H9 (cell line): ENCODE data around the gene PHYHIPL. TPM values are rescaled to one million over a fixed set of nuclear protein-coding genes. Genes with fewer than 3 reads are reported as not detected.

Source experiments
- DNase-seq: peaks from one replicate; pipeline ENCODE4 v3.0.0-alpha.2; 2017
- H2AFZ ChIP-seq: one replicate; pipeline ENCODE4 v1.6.1; 2013; ENCODE audit warnings: mild to moderate bottlenecking, low read length, control low read depth, moderate library complexity
- H2AK5ac ChIP-seq: 2 replicates; pipeline ENCODE4 v1.6.1; 2013; ENCODE audit warnings: low read length, control low read depth, mixed read lengths; ENCODE audit not compliant: insufficient read length
- H2BK120ac ChIP-seq: one replicate; pipeline ENCODE4 v1.6.1; 2013; ENCODE audit warnings: low read depth, mild to moderate bottlenecking, low read length, control low read depth, inconsistent platforms; ENCODE audit not compliant: poor library complexity, severe bottlenecking
- H2BK12ac ChIP-seq: 2 replicates; pipeline ENCODE4 v1.6.1; 2013; ENCODE audit warnings: low read length, control low read depth, mixed read lengths, low read depth; ENCODE audit not compliant: insufficient read length
- H2BK15ac ChIP-seq: 2 replicates; pipeline ENCODE4 v1.6.1; 2013; ENCODE audit warnings: low read depth, low read length, control low read depth
- H2BK20ac ChIP-seq: one replicate; pipeline ENCODE4 v1.6.1; 2013; ENCODE audit warnings: low read depth, mild to moderate bottlenecking, low read length, control low read depth, inconsistent platforms; ENCODE audit not compliant: poor library complexity, severe bottlenecking
- H2BK5ac ChIP-seq: 2 replicates; pipeline ENCODE4 v1.6.1; 2013; ENCODE audit warnings: low read length, control low read depth, mixed read lengths; ENCODE audit not compliant: insufficient read length
- H3K14ac ChIP-seq: 2 replicates; pipeline ENCODE4 v1.6.1; 2013; ENCODE audit warnings: low read length, control low read depth; ENCODE audit not compliant: insufficient read depth
- H3K18ac ChIP-seq: 2 replicates; pipeline ENCODE4 v1.6.1; 2013; ENCODE audit warnings: low read depth, mild to moderate bottlenecking, mixed read lengths, low read length, control low read depth; ENCODE audit not compliant: insufficient read length
- H3K23ac ChIP-seq: 2 replicates; pipeline ENCODE4 v1.6.1; 2013; ENCODE audit warnings: low read length, control low read depth, mixed read lengths, low read depth; ENCODE audit not compliant: insufficient read length
- H3K23me2 ChIP-seq: 2 replicates; pipeline ENCODE4 v1.6.1; 2013; ENCODE audit warnings: low read depth, mild to moderate bottlenecking, mixed read lengths, low read length, control low read depth; ENCODE audit not compliant: insufficient read length, poor library complexity, severe bottlenecking
- H3K27ac ChIP-seq: 2 replicates; pipeline ENCODE4 v1.5.1; 2013; ENCODE audit warnings: low read length, control low read depth, mixed read lengths, low read depth; ENCODE audit not compliant: insufficient read length
- H3K27me3 ChIP-seq: 2 replicates; pipeline ENCODE4 v1.6.1; 2013; ENCODE audit warnings: low read length, control low read depth, inconsistent platforms; ENCODE audit not compliant: insufficient read depth
- H3K4ac ChIP-seq: 2 replicates; pipeline ENCODE4 v1.6.1; 2013; ENCODE audit warnings: low read depth, mild to moderate bottlenecking, control low read depth, inconsistent platforms, low read length, moderate library complexity
- H3K4me1 ChIP-seq: 2 replicates; pipeline ENCODE4 v1.6.1; 2013; ENCODE audit warnings: low read length, control low read depth, inconsistent platforms; ENCODE audit not compliant: insufficient read depth
- H3K4me2 ChIP-seq: 2 replicates; pipeline ENCODE4 v1.6.1; 2013; ENCODE audit warnings: low read length, control low read depth, mixed read lengths; ENCODE audit not compliant: insufficient read length, insufficient read depth
- H3K56ac ChIP-seq: 2 replicates; pipeline ENCODE4 v1.6.1; 2013; ENCODE audit warnings: low read depth, mild to moderate bottlenecking, mixed read lengths, low read length, control low read depth; ENCODE audit not compliant: insufficient read length
- H3K79me1 ChIP-seq: 2 replicates; pipeline ENCODE4 v1.6.1; 2013; ENCODE audit warnings: low read depth, mild to moderate bottlenecking, moderate library complexity, low read length, control low read depth, inconsistent platforms; ENCODE audit not compliant: insufficient read depth, poor library complexity, severe bottlenecking
- H3K79me2 ChIP-seq: 2 replicates; pipeline ENCODE4 v1.6.1; 2013; ENCODE audit warnings: low read length, control low read depth, inconsistent platforms; ENCODE audit not compliant: insufficient read depth
- H3K9ac ChIP-seq: 2 replicates; pipeline ENCODE4 v1.6.1; 2013; ENCODE audit warnings: low read length, control low read depth, mixed read lengths; ENCODE audit not compliant: insufficient read length; ENCODE audit errors: extremely low read depth
- H3K9me3 ChIP-seq: one replicate; pipeline ENCODE4 v1.6.1; 2013; ENCODE audit warnings: low read depth, low read length, inconsistent platforms; ENCODE audit not compliant: control insufficient read depth
- H3T11ph ChIP-seq: one replicate; pipeline ENCODE4 v1.6.1; 2013; ENCODE audit warnings: mild to moderate bottlenecking, low read length, control low read depth, inconsistent platforms
- H4K20me1 ChIP-seq: one replicate; pipeline ENCODE4 v1.6.1; 2013; ENCODE audit not compliant: control insufficient read depth, insufficient read length, insufficient read depth
- H4K5ac ChIP-seq: 2 replicates; pipeline ENCODE4 v1.6.1; 2013; ENCODE audit warnings: low read depth, mild to moderate bottlenecking, mixed read lengths, low read length, control low read depth; ENCODE audit not compliant: insufficient read length
- H4K8ac ChIP-seq: replicated peaks from 2 replicates; pipeline ENCODE4 v1.6.1; 2013; ENCODE audit warnings: low read length, control low read depth, mixed read lengths, low read depth; ENCODE audit not compliant: insufficient read length
- H4K91ac ChIP-seq: 2 replicates; pipeline ENCODE4 v1.6.1; 2013; ENCODE audit warnings: low read depth, mild to moderate bottlenecking, moderate library complexity, mixed read lengths, low read length, control low read depth; ENCODE audit not compliant: insufficient read length
- H3K27ac Mint-ChIP-seq, 3 experiments: 2 replicates in 2 of 3; 3 replicates in 1 of 3; pipeline ENCODE4 v1.8.0; 2020 to 2021; ENCODE audit warnings: mixed read lengths in 3 of 3, mild to moderate bottlenecking in 1 of 3, moderate library complexity in 1 of 3
- H3K27me3 Mint-ChIP-seq: 2 replicates; pipeline ENCODE4 v1.8.0; 2021; ENCODE audit warnings: low read depth, mild to moderate bottlenecking, moderate library complexity, mixed read lengths
- H3K36me3 Mint-ChIP-seq, 3 experiments: 2 replicates in 2 of 3; 3 replicates in 1 of 3; pipeline ENCODE4 v1.8.0; 2020 to 2021; ENCODE audit warnings: low read depth in 3 of 3, mixed read lengths in 3 of 3; ENCODE audit not compliant: insufficient read depth in 1 of 3
- H3K4me1 Mint-ChIP-seq, 2 experiments: 2 replicates each; pipeline ENCODE4 v1.8.0; 2020; ENCODE audit warnings: mixed read lengths in 2 of 2
- H3K4me3 Mint-ChIP-seq, 2 experiments: 2 replicates in 1 of 2; 3 replicates in 1 of 2; pipeline ENCODE4 v1.8.0; 2020 to 2021; ENCODE audit warnings: mild to moderate bottlenecking in 2 of 2, mixed read lengths in 2 of 2, moderate library complexity in 1 of 2
- H3K9me3 Mint-ChIP-seq, 2 experiments: 2 replicates in 1 of 2; 3 replicates in 1 of 2; pipeline ENCODE4 v1.8.0; 2020; ENCODE audit warnings: mild to moderate bottlenecking in 2 of 2, mixed read lengths in 2 of 2, moderate library complexity in 1 of 2
- CTCF ChIP-seq: fragments of 200-600 bp; sonication (generic); conservative IDR thresholded peaks from 3 replicates; pipeline ENCODE4 v1.8.0; 2021; ENCODE audit warnings: antibody characterized with exemption, mild to moderate bottlenecking
- total RNA-seq: library from RNA; stranded (reverse); gene quantifications from 2 replicates; pipeline ENCODE4 v1.2.1, GENCODE V29; 2021

The PHYHIPL gene
- total RNA-seq, 1 experiment from 2014 or later: 0.44 TPM

GRCh38 chr10:59252491-59252890 lies 76.0 kb downstream of the PHYHIPL start:
- Histone ChIP-seq H3K79me2 (no peaks in the 10 kb centered on the region), H2BK5ac (no peak overlapping the region), H3T11ph (no peak overlapping the region), H3K56ac (no peak overlapping the region), H3K4me2 (no peak overlapping the region), H2BK120ac (no peak overlapping the region), H3K27ac (no peak overlapping the region), H3K14ac (no peak overlapping the region), H3K4ac (no peak overlapping the region), H3K4me1 (no peaks in the 10 kb centered on the region), H2BK15ac (no peak overlapping the region), H4K91ac (no peak overlapping the region), H2AK5ac (no peak overlapping the region), H3K23me2 (no peaks in the 10 kb centered on the region), H3K9me3 (no peaks in the 10 kb centered on the region), H3K9ac (no peak overlapping the region), H4K5ac (no peak overlapping the region), H3K79me1 (no peaks in the 10 kb centered on the region), H3K18ac (no peak overlapping the region), H2BK20ac (no peak overlapping the region), H4K8ac (no peak overlapping the region), H3K23ac (no peak overlapping the region), H4K20me1 (no peaks in the 10 kb centered on the region), H2AFZ (no peak overlapping the region), H2BK12ac (no peak overlapping the region), H3K27me3 (no peaks in the 10 kb centered on the region)
- no peaks in the 10 kb centered on the region for H3K36me3 Mint-ChIP-seq
- H3K27me3 Mint-ChIP-seq: no peaks in the 10 kb centered on the region
- no peak overlapping the region for H3K4me3 Mint-ChIP-seq
- H3K9me3 Mint-ChIP-seq: no peaks in the 10 kb centered on the region
- TF ChIP-seq CTCF: no peak
- DNase-seq: no peak
- no peaks in the 10 kb centered on the region for H3K4me1 Mint-ChIP-seq
- no peak overlapping the region for H3K27ac Mint-ChIP-seq
